Cardiac muscle cell (in vitro differentiated cells and primary cell): Measurements from ENCODE around the gene SLC9A3. TPM values are rescaled to one million over a fixed set of nuclear protein-coding genes. Genes with fewer than 3 reads are reported as not detected.
A peak's percentile ranks its signal among the peaks of the same experiment; 100 is the strongest.

Source experiments
- DNase-seq, 2 donors: peaks; one replicate each; pipeline versions ENCODE4 v3.0.0 to v3.0.0-alpha.2; 2010 to 2017; ENCODE audit warnings: low read depth in 1 of 2, low spot score in 1 of 2
- H3K27ac ChIP-seq: fragments of 200-600 bp; sonication (generic); 2 replicates; pipeline ENCODE4 v1.5.1; 2016
- H3K27me3 ChIP-seq: fragments of 200-600 bp; sonication (generic); 2 replicates; pipeline ENCODE4 v1.6.0; 2016; ENCODE audit warnings: control low read depth
- H3K36me3 ChIP-seq: fragments of 200-600 bp; sonication (generic); 2 replicates; pipeline ENCODE4 v1.5.1; 2016; ENCODE audit warnings: control low read depth
- H3K4me1 ChIP-seq: fragments of 200-600 bp; sonication (generic); 2 replicates; pipeline ENCODE4 v1.8.1; 2017; ENCODE audit warnings: low read depth, mild to moderate bottlenecking, mixed run types
- H3K4me3 ChIP-seq: fragments of 200-600 bp; sonication (generic); 2 replicates; pipeline ENCODE4 v1.5.1; 2016; ENCODE audit warnings: mild to moderate bottlenecking
- H3K9me3 ChIP-seq: fragments of 200-600 bp; sonication (generic); 2 replicates; pipeline ENCODE4 v1.5.1; 2017; ENCODE audit warnings: low read depth, mild to moderate bottlenecking, control low read depth
- CTCF ChIP-seq: IDR thresholded peaks from 2 replicates; pipeline ENCODE4 v1.5.1; 2012; ENCODE audit warnings: low read depth, mild to moderate bottlenecking, low read length
- polyA plus RNA-seq: library from polyadenylated mRNA; unstranded; fragments of >200 nt; fragmentation: Nextera tagmentation; extraction: Ambion mirVana; gene quantifications from 2 replicates; pipeline ENCODE4 v1.2.1, GENCODE V29; 2016
- total RNA-seq: library from RNA; depleted of rRNA; stranded (reverse); fragments of >200 nt; gene quantifications from 2 replicates; pipeline ENCODE4 v1.2.3, GENCODE V29; 2016

Gene SLC9A3
- total and polyA plus RNA-seq, 2 experiments from 2014 or later: 4.8 to 15.3 TPM

- no peak for TF ChIP-seq CTCF
- H3K36me3 ChIP-seq: no peaks in the 10 kb centered on the region
- no peaks in the 10 kb centered on the region for H3K4me1 ChIP-seq
- no peak for DNase-seq
- H3K9me3 ChIP-seq: no peaks in the 10 kb centered on the region
- H3K27ac ChIP-seq: no peak overlapping the region
- no peak overlapping the region for H3K4me3 ChIP-seq
- peaks cover 2% of the 10 kb centered on the region for H3K27me3 ChIP-seq
Observed at GRCh38 chr5:485946-486491, 38.2 kb downstream of the SLC9A3 start.

GRCh38 chr5:485113-485945, 38.9 kb downstream of the SLC9A3 start:
- H3K27me3 ChIP-seq: no peaks in the 10 kb centered on the region
- peak in 1 of 2 donors; percentile 54 for DNase-seq
- TF ChIP-seq CTCF: no peak
- H3K4me3 ChIP-seq: no peak overlapping the region
- H3K27ac ChIP-seq: no peak overlapping the region
- no peaks in the 10 kb centered on the region for H3K9me3 ChIP-seq
- no peaks in the 10 kb centered on the region for H3K36me3 ChIP-seq
- no peaks in the 10 kb centered on the region for H3K4me1 ChIP-seq

GRCh38 chr5:484556-484955, 39.7 kb downstream of the SLC9A3 start:
- no peak overlapping the region for H3K27ac ChIP-seq
- TF ChIP-seq CTCF: no peak

GRCh38 chr5:483434-484140, 40.7 kb downstream of the SLC9A3 start:
- H3K9me3 ChIP-seq: no peaks in the 10 kb centered on the region

More at GRCh38 chr5:484556-484955, 39.7 kb downstream of the SLC9A3 start:
- Histone ChIP-seq H3K9me3 (no peaks in the 10 kb centered on the region), H3K4me3 (no peak overlapping the region), H3K4me1 (no peaks in the 10 kb centered on the region), H3K27me3 (no peaks in the 10 kb centered on the region), H3K36me3 (no peaks in the 10 kb centered on the region)
- no peak for DNase-seq

More at GRCh38 chr5:483434-484140, 40.7 kb downstream of the SLC9A3 start:
- Histone ChIP-seq H3K4me3 (no peak overlapping the region), H3K4me1 (no peaks in the 10 kb centered on the region), H3K36me3 (no peaks in the 10 kb centered on the region), H3K27ac (no peak overlapping the region), H3K27me3 (no peaks in the 10 kb centered on the region)
- no peak for TF ChIP-seq CTCF
- DNase-seq: no peak
